Measurements from ENCODE around the gene GALK1. TPM values are rescaled to one million over a fixed set of nuclear protein-coding genes. Genes with fewer than 3 reads are reported as not detected.
A peak's percentile ranks its signal among the peaks of the same experiment; 100 is the strongest.

GALK1 gene
- total and polyA plus RNA-seq, 12 donors: 5.2 to 44.6 (median 15.3) TPM

DNA sequence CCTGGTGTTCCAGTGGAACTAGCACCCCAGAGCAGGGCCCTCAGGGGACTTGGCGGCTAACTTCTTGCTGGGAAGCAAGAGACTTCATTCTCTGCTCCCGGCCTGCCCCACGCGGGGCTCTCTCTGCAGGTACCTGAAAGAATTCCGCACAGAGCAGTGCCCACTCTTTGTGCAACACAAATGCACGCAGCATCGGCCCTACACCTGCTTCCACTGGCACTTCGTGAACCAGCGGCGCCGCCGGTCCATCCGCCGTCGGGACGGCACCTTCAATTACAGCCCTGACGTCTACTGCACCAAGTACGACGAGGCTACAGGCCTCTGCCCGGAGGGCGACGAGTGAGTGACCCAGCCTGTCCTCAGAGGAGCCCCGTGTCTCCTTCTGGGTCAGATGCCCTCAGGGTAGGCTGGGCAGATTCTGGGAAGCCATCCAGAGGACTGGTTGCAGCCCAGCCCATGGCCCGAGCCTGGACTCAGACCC lies 44.7 kb upstream of the GALK1 start:
- intact Hi-C loops (cut with DNase I): no loop called here
- Histone ChIP-seq H3K4me1 (peaks cover 12 to 45% (median 34%) of the 10 kb centered on the region in 9 donors), H3K27me3 (no peaks in the 10 kb centered on the region), H3K4me3 (peak overlapping the region in 1 of 10 donors; percentile 22), H3K36me3 (peaks cover 0 to 53% (median 34%) of the 10 kb centered on the region in 9 donors), H3K9me3 (no peaks in the 10 kb centered on the region), H3K27ac (peak overlapping the region; percentile 47 to 91 (median 86))
- 75 to 78% methylated on average over 23 to 24 of the region's 24 CpGs for WGBS, 2 donors
- peak in 6 of 8 donors; percentile 21 to 55 (median 42) for ATAC-seq
- no peak for DNase-seq
- no peak for TF ChIP-seq CTCF (IDR thresholded peaks at IDR 0.05)

GRCh38 chr17:75808905-75809621 lies 44.1 kb upstream of the GALK1 start:
- Histone ChIP-seq H3K27me3 (no peaks in the 10 kb centered on the region), H3K4me3 (peak overlapping the region in 1 of 10 donors; percentile 22), H3K9me3 (no peaks in the 10 kb centered on the region), H3K4me1 (peaks cover 12 to 45% (median 34%) of the 10 kb centered on the region in 9 donors), H3K36me3 (peaks cover 0 to 49% (median 31%) of the 10 kb centered on the region in 9 donors), H3K27ac (peak overlapping the region; percentile 78 to 91 (median 86))
- intact Hi-C loops (cut with DNase I): no loop called here
- DNase-seq: peak in 1 of 2 donors; percentile 80
- peak; percentile 60 to 90 (median 80) for ATAC-seq
- WGBS, 2 donors: 24 to 34% methylated on average over 18 of the region's 18 CpGs
- TF ChIP-seq CTCF (IDR thresholded peaks at IDR 0.05): peak in 1 of 9 donors; percentile 7

- Histone ChIP-seq H3K4me3 (no peak overlapping the region), H3K9me3 (no peaks in the 10 kb centered on the region), H3K4me1 (peaks cover 12 to 45% (median 34%) of the 10 kb centered on the region in 9 donors), H3K27me3 (no peaks in the 10 kb centered on the region), H3K27ac (peak overlapping the region; percentile 64 to 91 (median 83)), H3K36me3 (peaks cover 0 to 47% (median 31%) of the 10 kb centered on the region in 9 donors)
- intact Hi-C loops (cut with DNase I): no loop called here
- 24 to 29% methylated on average over 4 of the region's 4 CpGs for WGBS, 2 donors
- ATAC-seq: peak in 4 of 8 donors; percentile 7 to 14 (median 8)
- TF ChIP-seq CTCF (IDR thresholded peaks at IDR 0.05): no peak
- DNase-seq: no peak
Observed at GRCh38 chr17:75808549-75808904, 43.5 kb upstream of the GALK1 start.

GRCh38 chr17:75807861-75808260 lies 42.9 kb upstream of the GALK1 start:
- WGBS, 2 donors: 92 to 95% methylated on average over 3 of the region's 3 CpGs
- no peak overlapping the region for H3K4me3 ChIP-seq
- DNase-seq: no peak
- H3K9me3 ChIP-seq: no peaks in the 10 kb centered on the region
- peak overlapping the region in 9 of 10 donors; percentile 64 to 91 (median 84) for H3K27ac ChIP-seq
- H3K27me3 ChIP-seq: no peaks in the 10 kb centered on the region
- H3K4me1 ChIP-seq: peaks cover 12 to 45% (median 34%) of the 10 kb centered on the region in 9 donors
- H3K36me3 ChIP-seq: peaks cover 0 to 46% (median 26%) of the 10 kb centered on the region in 9 donors
- no peak for TF ChIP-seq CTCF (IDR thresholded peaks at IDR 0.05)
- intact Hi-C loops (cut with DNase I): no loop called here
- ATAC-seq: no peak
